ENCODE results near the gene KDM2B. TPM values are rescaled to one million over a fixed set of nuclear protein-coding genes. Genes with fewer than 3 reads are reported as not detected.

KDM2B gene
- total and polyA plus RNA-seq, 2 experiments from 2014 or later, result 59.4 to 161 TPM

DNA sequence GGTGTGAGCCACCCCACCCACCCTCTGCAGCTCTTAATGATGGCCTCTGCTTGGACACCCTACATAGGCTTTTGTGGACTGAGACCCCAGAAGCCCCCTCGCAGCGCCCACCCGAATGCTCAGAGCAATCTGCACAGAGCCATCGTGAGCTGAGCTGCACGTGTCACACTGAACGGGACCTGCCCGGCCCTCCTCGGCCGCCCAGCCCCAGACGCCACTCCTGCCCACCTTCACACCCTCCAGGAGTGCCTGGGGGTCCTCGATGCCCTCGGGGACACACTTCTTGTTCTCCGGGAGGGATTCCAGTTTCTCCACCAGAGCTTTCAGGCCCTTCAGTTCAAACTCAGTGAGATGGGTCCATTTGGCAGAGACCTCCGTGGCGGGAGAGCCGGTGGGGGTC, 71.5 kb downstream of the KDM2B start:
- Histone ChIP-seq H3K27ac (ENCODE audit: low read depth) (no peak overlapping the region), H3K27me3 (ENCODE audit: insufficient read depth) (no peaks in the 10 kb centered on the region), H3F3A (replicated peaks; ENCODE audit: low read depth) (0 out of 2 replicates have a peak, but pooled peaks cover 7% of the 10 kb centered on the region), H3K4me2 (no peak overlapping the region), H3K4me3 (no peak overlapping the region), H3K9me2 (ENCODE audit: insufficient read depth) (no peaks in the 10 kb centered on the region), H4K20me1 (replicated peaks; ENCODE audit: insufficient read depth) (peaks cover 20% of the 10 kb centered on the region), H2AFZ (no peak overlapping the region), H3K36me3 (ENCODE audit: insufficient read depth) (peaks cover 13% of the 10 kb centered on the region), H3K79me2 (replicated peaks; ENCODE audit: insufficient read depth) (peaks cover 22% of the 10 kb centered on the region; the same call in 1 of the 2 replicates), H3K4me1 (ENCODE audit: insufficient read depth) (no peaks in the 10 kb centered on the region)
- no peak for TF ChIP-seq NANOG (IDR thresholded peaks at IDR 0.05; ENCODE audit: borderline replicate concordance)
- no peak for TF ChIP-seq EZH2phosphoT487 (IDR thresholded peaks at IDR 0.05; ENCODE audit: unreplicated experiment)
- no peak for TF ChIP-seq JUNB (IDR thresholded peaks at IDR 0.05; ENCODE audit: unreplicated experiment)
- no peak for TF ChIP-seq ZNF331 (CRISPR knock-in tag; IDR thresholded peaks at IDR 0.05; ENCODE audit: low read depth)
- no peak for TF ChIP-seq POLR2AphosphoS5 (IDR thresholded peaks at IDR 0.05; ENCODE audit: low read depth)
- no peak overlapping the region for H3K4me3 Mint-ChIP-seq
- H3K27me3 Mint-ChIP-seq (ENCODE audit: insufficient read depth, low read depth, poor library complexity), result peaks cover 19% of the 10 kb centered on the region
- H3K4me1 Mint-ChIP-seq, result peaks cover 7% of the 10 kb centered on the region
- no peak overlapping the region for H3K27ac Mint-ChIP-seq
- H3K36me3 Mint-ChIP-seq (ENCODE audit: low read depth), result peaks cover 85% of the 10 kb centered on the region
- no peaks in the 10 kb centered on the region for H3K9me3 Mint-ChIP-seq
- DNase-seq (ENCODE audit: low spot score) (no peak), ATAC-seq (no peak)

DNA sequence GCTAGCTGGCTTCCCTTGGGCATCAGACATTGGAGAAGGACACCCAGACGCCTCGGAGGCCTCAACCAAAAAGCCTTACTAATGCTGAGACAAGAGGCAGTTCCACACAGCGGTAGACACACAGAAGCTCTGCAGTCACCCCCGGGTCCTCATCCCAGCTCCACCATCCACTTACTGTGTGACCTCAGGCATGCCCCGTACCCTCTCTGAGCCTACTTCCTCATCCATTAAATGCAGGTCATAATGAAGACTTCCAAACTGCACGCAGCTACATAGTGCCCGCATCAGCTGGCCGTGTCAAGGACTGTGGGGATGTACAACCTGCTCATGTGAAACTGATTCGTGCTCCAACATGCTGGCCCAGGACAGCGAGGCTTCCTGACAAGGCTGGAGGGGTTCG, 72.3 kb downstream of the KDM2B start:
- Mint-ChIP-seq H3K27me3 (ENCODE audit: insufficient read depth, low read depth, poor library complexity) (peaks cover 14% of the 10 kb centered on the region), H3K36me3 (ENCODE audit: low read depth) (peaks cover 86% of the 10 kb centered on the region), H3K4me1 (no peaks in the 10 kb centered on the region; the same call in 1 of the 3 replicates), H3K9me3 (no peaks in the 10 kb centered on the region), H3K4me3 (no peak overlapping the region), H3K27ac (no peak overlapping the region)
- ATAC-seq (no peak), DNase-seq (ENCODE audit: low spot score) (no peak)
- Histone ChIP-seq H4K20me1 (replicated peaks; ENCODE audit: insufficient read depth) (peaks cover 20% of the 10 kb centered on the region), H3K4me1 (ENCODE audit: insufficient read depth) (no peaks in the 10 kb centered on the region), H3F3A (replicated peaks; ENCODE audit: low read depth) (0 out of 2 replicates have a peak, but pooled peaks cover 11% of the 10 kb centered on the region), H3K9me2 (ENCODE audit: insufficient read depth) (no peaks in the 10 kb centered on the region), H3K27ac (ENCODE audit: low read depth) (no peak overlapping the region; the same call in 1 of the 2 replicates), H2AFZ (no peak overlapping the region), H3K79me2 (replicated peaks; ENCODE audit: insufficient read depth) (peaks cover 27% of the 10 kb centered on the region; the same call in 1 of the 2 replicates), H3K4me2 (no peak overlapping the region), H3K4me3 (no peak overlapping the region), H3K27me3 (ENCODE audit: insufficient read depth) (no peaks in the 10 kb centered on the region), H3K36me3 (ENCODE audit: insufficient read depth) (peaks cover 13% of the 10 kb centered on the region)
- TF ChIP-seq, protein P1, sequence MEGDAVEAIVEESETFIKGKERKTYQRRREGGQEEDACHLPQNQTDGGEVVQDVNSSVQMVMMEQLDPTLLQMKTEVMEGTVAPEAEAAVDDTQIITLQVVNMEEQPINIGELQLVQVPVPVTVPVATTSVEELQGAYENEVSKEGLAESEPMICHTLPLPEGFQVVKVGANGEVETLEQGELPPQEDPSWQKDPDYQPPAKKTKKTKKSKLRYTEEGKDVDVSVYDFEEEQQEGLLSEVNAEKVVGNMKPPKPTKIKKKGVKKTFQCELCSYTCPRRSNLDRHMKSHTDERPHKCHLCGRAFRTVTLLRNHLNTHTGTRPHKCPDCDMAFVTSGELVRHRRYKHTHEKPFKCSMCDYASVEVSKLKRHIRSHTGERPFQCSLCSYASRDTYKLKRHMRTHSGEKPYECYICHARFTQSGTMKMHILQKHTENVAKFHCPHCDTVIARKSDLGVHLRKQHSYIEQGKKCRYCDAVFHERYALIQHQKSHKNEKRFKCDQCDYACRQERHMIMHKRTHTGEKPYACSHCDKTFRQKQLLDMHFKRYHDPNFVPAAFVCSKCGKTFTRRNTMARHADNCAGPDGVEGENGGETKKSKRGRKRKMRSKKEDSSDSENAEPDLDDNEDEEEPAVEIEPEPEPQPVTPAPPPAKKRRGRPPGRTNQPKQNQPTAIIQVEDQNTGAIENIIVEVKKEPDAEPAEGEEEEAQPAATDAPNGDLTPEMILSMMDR (conservative IDR thresholded peaks at IDR 0.05; ENCODE audit: low read depth in 2 of 2), result no peak
- TF ChIP-seq ZNF114 (CRISPR knock-in tag; IDR thresholded peaks at IDR 0.05), result no peak
- no peak for TF ChIP-seq EZH2phosphoT487 (IDR thresholded peaks at IDR 0.05; ENCODE audit: unreplicated experiment)
- no peak for TF ChIP-seq POLR2AphosphoS5 (IDR thresholded peaks at IDR 0.05; ENCODE audit: low read depth)

DNA sequence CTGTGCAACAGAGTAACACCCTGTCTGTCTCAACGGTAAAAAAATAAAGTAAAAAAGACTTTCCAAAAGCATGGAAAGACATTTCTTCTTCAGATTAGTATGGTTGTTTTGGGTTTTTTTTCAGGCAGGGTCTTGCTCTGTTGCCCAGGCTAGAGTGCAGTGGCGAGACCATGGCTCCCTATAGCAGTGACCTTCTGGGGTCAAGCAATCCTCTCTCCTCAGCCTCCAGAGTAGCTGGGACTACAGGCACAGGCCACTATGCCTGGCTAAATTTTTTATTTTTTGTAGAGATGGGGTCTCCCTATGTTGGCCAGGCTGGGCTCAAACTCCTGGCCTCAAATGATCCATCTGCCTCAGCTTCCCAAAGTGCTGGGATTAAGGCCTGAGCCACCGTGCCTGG, 72.8 kb downstream of the KDM2B start:
- Mint-ChIP-seq H3K4me3 (no peak overlapping the region), H3K36me3 (ENCODE audit: low read depth) (peaks cover 85% of the 10 kb centered on the region)

More for the DNA sequence above, 72.8 kb downstream of the KDM2B start:
- ATAC-seq (no peak), DNase-seq (ENCODE audit: low spot score) (no peak)
- H3K4me3 ChIP-seq, result no peak overlapping the region
- Mint-ChIP-seq H3K9me3 (no peaks in the 10 kb centered on the region), H3K27ac (no peak overlapping the region; the same call in 1 of the 2 replicates), H3K4me1 (no peaks in the 10 kb centered on the region; the same call in 2 of the 3 replicates), H3K27me3 (ENCODE audit: insufficient read depth, low read depth, poor library complexity) (peaks cover 14% of the 10 kb centered on the region)
- no peaks in the 10 kb centered on the region for H3K27me3 ChIP-seq (ENCODE audit: insufficient read depth)
- H3K36me3 ChIP-seq (ENCODE audit: insufficient read depth), result peaks cover 13% of the 10 kb centered on the region
- no peak overlapping the region for H3K4me2 ChIP-seq
- no peaks in the 10 kb centered on the region for H3K4me1 ChIP-seq (ENCODE audit: insufficient read depth)
- 0 out of 2 replicates have a peak, but pooled peaks cover 14% of the 10 kb centered on the region for H3F3A ChIP-seq (replicated peaks; ENCODE audit: low read depth)
- H3K27ac ChIP-seq (ENCODE audit: low read depth), result no peak overlapping the region
- TF ChIP-seq, protein P2, sequence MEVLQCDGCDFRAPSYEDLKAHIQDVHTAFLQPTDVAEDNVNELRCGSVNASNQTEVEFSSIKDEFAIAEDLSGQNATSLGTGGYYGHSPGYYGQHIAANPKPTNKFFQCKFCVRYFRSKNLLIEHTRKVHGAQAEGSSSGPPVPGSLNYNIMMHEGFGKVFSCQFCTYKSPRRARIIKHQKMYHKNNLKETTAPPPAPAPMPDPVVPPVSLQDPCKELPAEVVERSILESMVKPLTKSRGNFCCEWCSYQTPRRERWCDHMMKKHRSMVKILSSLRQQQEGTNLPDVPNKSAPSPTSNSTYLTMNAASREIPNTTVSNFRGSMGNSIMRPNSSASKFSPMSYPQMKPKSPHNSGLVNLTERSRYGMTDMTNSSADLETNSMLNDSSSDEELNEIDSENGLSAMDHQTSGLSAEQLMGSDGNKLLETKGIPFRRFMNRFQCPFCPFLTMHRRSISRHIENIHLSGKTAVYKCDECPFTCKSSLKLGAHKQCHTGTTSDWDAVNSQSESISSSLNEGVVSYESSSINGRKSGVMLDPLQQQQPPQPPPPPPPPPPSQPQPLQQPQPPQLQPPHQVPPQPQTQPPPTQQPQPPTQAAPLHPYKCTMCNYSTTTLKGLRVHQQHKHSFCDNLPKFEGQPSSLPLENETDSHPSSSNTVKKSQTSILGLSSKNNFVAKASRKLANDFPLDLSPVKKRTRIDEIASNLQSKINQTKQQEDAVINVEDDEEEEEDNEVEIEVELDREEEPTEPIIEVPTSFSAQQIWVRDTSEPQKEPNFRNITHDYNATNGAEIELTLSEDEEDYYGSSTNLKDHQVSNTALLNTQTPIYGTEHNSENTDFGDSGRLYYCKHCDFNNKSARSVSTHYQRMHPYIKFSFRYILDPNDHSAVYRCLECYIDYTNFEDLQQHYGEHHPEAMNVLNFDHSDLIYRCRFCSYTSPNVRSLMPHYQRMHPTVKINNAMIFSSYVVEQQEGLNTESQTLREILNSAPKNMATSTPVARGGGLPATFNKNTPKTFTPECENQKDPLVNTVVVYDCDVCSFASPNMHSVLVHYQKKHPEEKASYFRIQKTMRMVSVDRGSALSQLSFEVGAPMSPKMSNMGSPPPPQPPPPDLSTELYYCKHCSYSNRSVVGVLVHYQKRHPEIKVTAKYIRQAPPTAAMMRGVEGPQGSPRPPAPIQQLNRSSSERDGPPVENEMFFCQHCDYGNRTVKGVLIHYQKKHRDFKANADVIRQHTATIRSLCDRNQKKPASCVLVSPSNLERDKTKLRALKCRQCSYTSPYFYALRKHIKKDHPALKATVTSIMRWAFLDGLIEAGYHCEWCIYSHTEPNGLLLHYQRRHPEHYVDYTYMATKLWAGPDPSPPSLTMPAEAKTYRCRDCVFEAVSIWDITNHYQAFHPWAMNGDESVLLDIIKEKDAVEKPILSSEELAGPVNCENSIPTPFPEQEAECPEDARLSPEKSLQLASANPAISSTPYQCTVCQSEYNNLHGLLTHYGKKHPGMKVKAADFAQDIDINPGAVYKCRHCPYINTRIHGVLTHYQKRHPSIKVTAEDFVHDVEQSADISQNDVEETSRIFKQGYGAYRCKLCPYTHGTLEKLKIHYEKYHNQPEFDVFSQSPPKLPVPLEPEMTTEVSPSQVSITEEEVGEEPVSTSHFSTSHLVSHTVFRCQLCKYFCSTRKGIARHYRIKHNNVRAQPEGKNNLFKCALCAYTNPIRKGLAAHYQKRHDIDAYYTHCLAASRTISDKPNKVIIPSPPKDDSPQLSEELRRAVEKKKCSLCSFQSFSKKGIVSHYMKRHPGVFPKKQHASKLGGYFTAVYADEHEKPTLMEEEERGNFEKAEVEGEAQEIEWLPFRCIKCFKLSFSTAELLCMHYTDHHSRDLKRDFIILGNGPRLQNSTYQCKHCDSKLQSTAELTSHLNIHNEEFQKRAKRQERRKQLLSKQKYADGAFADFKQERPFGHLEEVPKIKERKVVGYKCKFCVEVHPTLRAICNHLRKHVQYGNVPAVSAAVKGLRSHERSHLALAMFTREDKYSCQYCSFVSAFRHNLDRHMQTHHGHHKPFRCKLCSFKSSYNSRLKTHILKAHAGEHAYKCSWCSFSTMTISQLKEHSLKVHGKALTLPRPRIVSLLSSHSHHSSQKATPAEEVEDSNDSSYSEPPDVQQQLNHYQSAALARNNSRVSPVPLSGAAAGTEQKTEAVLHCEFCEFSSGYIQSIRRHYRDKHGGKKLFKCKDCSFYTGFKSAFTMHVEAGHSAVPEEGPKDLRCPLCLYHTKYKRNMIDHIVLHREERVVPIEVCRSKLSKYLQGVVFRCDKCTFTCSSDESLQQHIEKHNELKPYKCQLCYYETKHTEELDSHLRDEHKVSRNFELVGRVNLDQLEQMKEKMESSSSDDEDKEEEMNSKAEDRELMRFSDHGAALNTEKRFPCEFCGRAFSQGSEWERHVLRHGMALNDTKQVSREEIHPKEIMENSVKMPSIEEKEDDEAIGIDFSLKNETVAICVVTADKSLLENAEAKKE (CRISPR knock-in tag; IDR thresholded peaks at IDR 0.05), result no peak
- no peak for TF ChIP-seq POLR2AphosphoS5 (IDR thresholded peaks at IDR 0.05; ENCODE audit: low read depth)
- no peak for TF ChIP-seq JUNB (IDR thresholded peaks at IDR 0.05; ENCODE audit: unreplicated experiment)
- TF ChIP-seq EZH2 (IDR thresholded peaks at IDR 0.05; ENCODE audit: low read depth, unreplicated experiment), result no peak
- peaks cover 17% of the 10 kb centered on the region for H4K20me1 ChIP-seq (replicated peaks; ENCODE audit: insufficient read depth)
- H3K79me2 ChIP-seq (replicated peaks; ENCODE audit: insufficient read depth), result peaks cover 27% of the 10 kb centered on the region; the same call in 1 of the 2 replicates
- no peaks in the 10 kb centered on the region for H3K9me2 ChIP-seq (ENCODE audit: insufficient read depth)
- no peak overlapping the region for H2AFZ ChIP-seq

Data from GM23338 (cell line).